Choroid plexus epithelial cell (primary cell): ENCODE results near the gene OR52A5.

Experiments
- DNase-seq: peaks from one replicate; pipeline ENCODE4 v3.0.0-alpha.2; 2010; ENCODE audit warnings: low read depth
- H3K4me3 ChIP-seq: 2 replicates; pipeline ENCODE4 v1.5.1; 2011; ENCODE audit warnings: low read depth, mild to moderate bottlenecking, control low read depth, low read length, moderate library complexity
- CTCF ChIP-seq: conservative IDR thresholded peaks from 2 replicates; pipeline ENCODE4 v1.5.1; 2011; ENCODE audit warnings: low read depth, mild to moderate bottlenecking, control low read depth, inconsistent platforms, low read length, moderate library complexity

OR52A5 gene

DNA sequence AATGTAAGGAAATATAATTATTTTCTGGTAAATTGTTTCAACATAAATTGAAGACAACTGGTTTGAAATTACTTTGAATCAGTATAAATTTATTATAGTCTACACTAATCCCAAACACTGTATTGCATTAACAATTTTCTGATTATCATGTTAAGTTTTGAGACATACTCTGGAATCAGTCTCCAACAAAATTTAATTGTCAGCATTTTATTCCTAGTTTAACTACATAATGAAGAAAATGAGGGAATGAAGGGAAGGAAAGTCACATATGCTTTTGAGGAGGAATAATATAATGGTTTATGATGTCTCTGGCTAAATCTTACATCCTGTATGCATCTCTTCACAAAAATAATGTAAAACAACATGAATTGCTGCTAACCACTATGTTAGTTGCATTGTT lies 54.6 kb downstream of the OR52A5 start:
- H3K4me3 ChIP-seq: no peak overlapping the region
- DNase-seq: no peak
- no peak for TF ChIP-seq CTCF

DNA sequence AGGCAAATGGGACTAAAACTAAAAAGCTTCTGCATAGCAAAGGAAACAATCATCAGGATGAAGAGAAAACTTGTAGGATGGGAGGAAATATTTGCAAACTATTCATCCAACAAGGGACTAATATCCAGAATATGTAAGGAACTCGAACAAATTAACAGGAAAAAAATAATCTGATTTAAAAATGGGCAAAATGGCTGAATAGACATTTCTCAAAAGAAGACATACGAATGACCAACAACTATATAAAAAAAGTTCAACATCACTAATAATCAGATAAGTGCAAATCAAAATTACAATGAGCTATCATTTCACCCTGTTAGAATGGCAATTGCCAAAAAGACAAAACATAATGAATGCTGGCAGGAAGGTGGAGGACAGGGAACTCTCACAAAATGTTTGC lies 56.8 kb downstream of the OR52A5 start:
- no peak for DNase-seq
- no peak for TF ChIP-seq CTCF
- H3K4me3 ChIP-seq: no peak overlapping the region
